ENCODE results near the gene GBP6. TPM values are rescaled to one million over a fixed set of nuclear protein-coding genes. Genes with fewer than 3 reads are reported as not detected.

The GBP6 gene
- total RNA-seq, 4 donors from 2014 or later = 0.54 to 16.7 (median 1.6) TPM; not detected in 1

- ATAC-seq = no peak
- H3K27ac ChIP-seq = no peak overlapping the region
- no peaks in the 10 kb centered on the region for H3K36me3 ChIP-seq
- H3K4me1 ChIP-seq = peaks cover 0 to 13% (median 0%) of the 10 kb centered on the region in 3 donors
- H3K27me3 ChIP-seq = no peaks in the 10 kb centered on the region
- 61 to 79% methylated on average over 4 to 8 of the region's 8 CpGs for WGBS, 2 donors (ENCODE audit: low coverage in 1 of 2)
- no peaks in the 10 kb centered on the region for H3K9me3 ChIP-seq
- TF ChIP-seq EP300 (IDR thresholded peaks at IDR 0.05) = no peak
- TF ChIP-seq POLR2A (IDR thresholded peaks at IDR 0.05) = no peak
- TF ChIP-seq CTCF (IDR thresholded peaks at IDR 0.05) = no peak
- no peak for TF ChIP-seq POLR2AphosphoS5 (IDR thresholded peaks at IDR 0.05)
- H3K4me3 ChIP-seq = no peak overlapping the region
Measured at GRCh38 chr1:89356658-89357400, 7.0 kb upstream of the GBP6 start.

GRCh38 chr1:89358287-89358893 lies 5.5 kb upstream of the GBP6 start:
- peak; percentile 68 for ATAC-seq
- no peaks in the 10 kb centered on the region for H3K9me3 ChIP-seq
- WGBS, 2 donors (ENCODE audit: low coverage in 1 of 2) = 23% methylated on average over 7 to 8 of the region's 8 CpGs
- H3K36me3 ChIP-seq = no peaks in the 10 kb centered on the region
- TF ChIP-seq CTCF (IDR thresholded peaks at IDR 0.05) (peak; percentile 61 to 83 (median 78)), EP300 (IDR thresholded peaks at IDR 0.05) (no peak)
- no peak overlapping the region for H3K4me3 ChIP-seq
- no peak overlapping the region for H3K27ac ChIP-seq
- H3K4me1 ChIP-seq = peaks cover 0 to 19% (median 0%) of the 10 kb centered on the region in 3 donors
- no peaks in the 10 kb centered on the region for H3K27me3 ChIP-seq

- Histone ChIP-seq H3K36me3 (no peaks in the 10 kb centered on the region), H3K27ac (no peak overlapping the region), H3K4me3 (no peak overlapping the region), H3K9me3 (no peaks in the 10 kb centered on the region), H3K27me3 (no peaks in the 10 kb centered on the region), H3K4me1 (peaks cover 0 to 33% (median 0%) of the 10 kb centered on the region in 3 donors)
- TF ChIP-seq POLR2AphosphoS5 (IDR thresholded peaks at IDR 0.05) = no peak
- TF ChIP-seq POLR2A (IDR thresholded peaks at IDR 0.05) = no peak
- no peak for TF ChIP-seq CTCF (IDR thresholded peaks at IDR 0.05)
- TF ChIP-seq EP300 (IDR thresholded peaks at IDR 0.05) = no peak
- no peak for ATAC-seq
- WGBS, 2 donors (ENCODE audit: low coverage in 1 of 2) = 54 to 100% methylated on average over 1 of the region's 1 CpG
Measured at GRCh38 chr1:89360716-89361115, 3.1 kb upstream of the GBP6 start.

GRCh38 chr1:89361681-89362080 lies 2.2 kb upstream of the GBP6 start:
- WGBS, 2 donors (ENCODE audit: low coverage in 1 of 2) = 92 to 93% methylated on average over 3 of the region's 3 CpGs
- Histone ChIP-seq H3K4me3 (no peak overlapping the region), H3K4me1 (peaks cover 0 to 33% (median 0%) of the 10 kb centered on the region in 3 donors), H3K27ac (no peak overlapping the region), H3K9me3 (no peaks in the 10 kb centered on the region), H3K27me3 (no peaks in the 10 kb centered on the region), H3K36me3 (no peaks in the 10 kb centered on the region)
- TF ChIP-seq POLR2AphosphoS5 (IDR thresholded peaks at IDR 0.05) (no peak), POLR2A (IDR thresholded peaks at IDR 0.05) (no peak), EP300 (IDR thresholded peaks at IDR 0.05) (no peak), CTCF (IDR thresholded peaks at IDR 0.05) (no peak)
- no peak for ATAC-seq

- no peak overlapping the region for H3K27ac ChIP-seq
- H3K27me3 ChIP-seq = no peaks in the 10 kb centered on the region
- WGBS, 2 donors (ENCODE audit: low coverage in 1 of 2) = 29 to 38% methylated on average over 1 of the region's 1 CpG
- TF ChIP-seq CTCF (IDR thresholded peaks at IDR 0.05) (no peak), EP300 (IDR thresholded peaks at IDR 0.05) (no peak), POLR2A (IDR thresholded peaks at IDR 0.05) (no peak), POLR2AphosphoS5 (IDR thresholded peaks at IDR 0.05) (no peak)
- no peak overlapping the region for H3K4me3 ChIP-seq
- no peak for ATAC-seq
- peaks cover 0 to 24% (median 0%) of the 10 kb centered on the region in 3 donors for H3K4me1 ChIP-seq
- no peaks in the 10 kb centered on the region for H3K9me3 ChIP-seq
- H3K36me3 ChIP-seq = no peaks in the 10 kb centered on the region
Measured at GRCh38 chr1:89363196-89363595, 663 bp upstream of the GBP6 start.

Data from gastroesophageal sphincter (tissue), 4 donors.